Measurements from ENCODE around the gene EPB41L4A. TPM values are rescaled to one million over a fixed set of nuclear protein-coding genes. Genes with fewer than 3 reads are reported as not detected.

EPB41L4A gene
- total and polyA plus RNA-seq, 2 donors from 2014 or later: 10.2 to 39.0 TPM

DNA sequence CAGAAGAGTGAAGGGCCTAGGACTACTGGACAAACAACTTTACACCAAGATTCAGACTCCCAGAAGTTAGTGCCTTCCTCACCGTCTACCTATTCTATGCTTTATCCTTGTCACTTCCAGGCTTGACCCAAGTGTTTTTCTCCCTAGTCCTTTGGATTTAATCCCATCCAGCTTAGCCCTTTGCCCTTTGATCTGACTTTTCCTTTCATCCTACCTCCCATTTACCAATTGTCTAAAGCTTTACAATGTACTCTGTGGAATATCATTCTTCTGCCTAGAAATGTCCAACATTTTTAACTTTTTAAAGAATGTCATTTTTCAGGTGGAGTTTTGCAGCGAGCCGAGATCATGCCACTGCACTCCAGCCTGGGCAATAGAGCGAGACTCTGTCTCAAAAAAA is 292.1 kb downstream of the EPB41L4A start:
- no peaks in the 10 kb centered on the region for H3K27me3 ChIP-seq (ENCODE audit: control insufficient read depth, insufficient read depth, low read length)
- no peak for TF ChIP-seq CTCF (IDR thresholded peaks at IDR 0.05; ENCODE audit: borderline replicate concordance, extremely low read depth, insufficient read depth)
- no peaks in the 10 kb centered on the region for H3K36me3 ChIP-seq (ENCODE audit: control insufficient read depth in 2 of 3, insufficient read depth in 3 of 3, low read length in 3 of 3)
- FAIRE-seq (no peak), DNase-seq (no peak)
- no peak overlapping the region for H3K4me3 ChIP-seq (ENCODE audit: low read length in 3 of 3)
- intact Hi-C loops (cut with DNase I): no loop called here
- H3K9ac ChIP-seq (ENCODE audit: low read length in 3 of 3): no peak overlapping the region
- H3K9me3 ChIP-seq (ENCODE audit: control insufficient read depth in 2 of 3, insufficient read depth in 1 of 3, low read length in 3 of 3): no peaks in the 10 kb centered on the region
- H3K27ac ChIP-seq (ENCODE audit: low read depth in 2 of 2, low read length in 2 of 2): no peak overlapping the region
- no peaks in the 10 kb centered on the region for H3K4me1 ChIP-seq (ENCODE audit: control insufficient read depth in 2 of 3, insufficient read depth in 2 of 3, low read depth in 1 of 3, low read length in 3 of 3)

DNA sequence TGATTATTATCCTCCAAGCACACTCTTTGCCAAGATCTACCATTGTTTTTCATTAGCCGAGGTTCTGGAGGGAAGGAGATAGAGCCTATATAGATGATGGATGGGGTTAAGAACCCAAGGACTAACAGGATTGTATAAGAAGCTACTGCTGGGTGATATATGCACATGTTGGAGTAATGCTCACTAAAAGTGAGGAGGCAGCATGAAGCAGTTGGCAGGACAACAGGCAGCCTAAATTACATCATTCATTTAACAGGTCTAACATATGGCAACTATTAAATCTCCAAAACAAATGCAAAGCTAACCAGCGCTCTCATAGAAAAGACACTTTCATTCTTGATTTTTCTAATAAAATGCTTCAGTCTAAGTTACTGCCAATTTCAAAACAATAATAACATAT is 293.2 kb downstream of the EPB41L4A start:
- no peak for TF ChIP-seq CTCF (IDR thresholded peaks at IDR 0.05; ENCODE audit: borderline replicate concordance, extremely low read depth, insufficient read depth)
- H3K4me3 ChIP-seq (ENCODE audit: low read length in 3 of 3): no peak overlapping the region
- DNase-seq (no peak), FAIRE-seq (no peak)
- no peaks in the 10 kb centered on the region for H3K27me3 ChIP-seq (ENCODE audit: control insufficient read depth, insufficient read depth, low read length)
- intact Hi-C loops (cut with DNase I): no loop called here
- H3K27ac ChIP-seq (ENCODE audit: low read depth in 2 of 2, low read length in 2 of 2): no peak overlapping the region
- H3K9ac ChIP-seq (ENCODE audit: low read length in 3 of 3): no peak overlapping the region
- H3K9me3 ChIP-seq (ENCODE audit: control insufficient read depth in 2 of 3, insufficient read depth in 1 of 3, low read length in 3 of 3): no peaks in the 10 kb centered on the region
- no peaks in the 10 kb centered on the region for H3K36me3 ChIP-seq (ENCODE audit: control insufficient read depth in 2 of 3, insufficient read depth in 3 of 3, low read length in 3 of 3)
- no peaks in the 10 kb centered on the region for H3K4me1 ChIP-seq (ENCODE audit: control insufficient read depth in 2 of 3, insufficient read depth in 2 of 3, low read depth in 1 of 3, low read length in 3 of 3)

GRCh38 chr5:112124788-112125187 is 294.3 kb downstream of the EPB41L4A start:
- no peak overlapping the region for H3K9ac ChIP-seq (ENCODE audit: low read length in 3 of 3)
- FAIRE-seq: no peak
- H3K27me3 ChIP-seq (ENCODE audit: control insufficient read depth, insufficient read depth, low read length): no peaks in the 10 kb centered on the region
- no peaks in the 10 kb centered on the region for H3K36me3 ChIP-seq (ENCODE audit: control insufficient read depth in 2 of 3, insufficient read depth in 3 of 3, low read length in 3 of 3)
- H3K27ac ChIP-seq (ENCODE audit: low read depth in 2 of 2, low read length in 2 of 2): no peak overlapping the region
- TF ChIP-seq CTCF (IDR thresholded peaks at IDR 0.05; ENCODE audit: borderline replicate concordance, extremely low read depth, insufficient read depth): no peak
- H3K4me1 ChIP-seq (ENCODE audit: control insufficient read depth in 2 of 3, insufficient read depth in 2 of 3, low read depth in 1 of 3, low read length in 3 of 3): no peaks in the 10 kb centered on the region
- intact Hi-C loops (cut with DNase I): no loop called here
- H3K9me3 ChIP-seq (ENCODE audit: control insufficient read depth in 2 of 3, insufficient read depth in 1 of 3, low read length in 3 of 3): no peaks in the 10 kb centered on the region
- no peak for DNase-seq
- no peak overlapping the region for H3K4me3 ChIP-seq (ENCODE audit: low read length in 3 of 3)

DNA sequence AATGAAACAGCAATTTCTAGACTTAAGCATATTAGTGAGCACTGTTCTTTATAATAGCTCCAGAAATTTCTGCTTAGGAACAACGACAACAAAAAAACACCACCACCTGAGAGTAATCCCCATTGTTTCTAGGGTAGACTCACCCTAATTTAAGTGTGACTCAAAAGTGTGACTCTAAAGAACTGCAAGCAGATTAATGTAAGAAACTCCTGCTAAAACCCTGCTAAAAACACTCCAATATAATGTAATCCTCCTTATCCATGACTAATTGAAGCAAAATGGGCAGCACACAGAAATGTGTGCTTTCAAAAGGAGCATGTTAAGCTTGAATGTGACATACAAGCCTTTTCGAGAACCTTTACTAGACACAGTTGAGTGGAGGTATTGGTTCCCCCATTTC is 296.0 kb downstream of the EPB41L4A start:
- Histone ChIP-seq H3K9me3 (ENCODE audit: control insufficient read depth in 2 of 3, insufficient read depth in 1 of 3, low read length in 3 of 3) (no peaks in the 10 kb centered on the region), H3K4me1 (ENCODE audit: control insufficient read depth in 2 of 3, insufficient read depth in 2 of 3, low read depth in 1 of 3, low read length in 3 of 3) (no peaks in the 10 kb centered on the region), H3K9ac (ENCODE audit: low read length in 3 of 3) (no peak overlapping the region), H3K36me3 (ENCODE audit: control insufficient read depth in 2 of 3, insufficient read depth in 3 of 3, low read length in 3 of 3) (no peaks in the 10 kb centered on the region), H3K4me3 (ENCODE audit: low read length in 3 of 3) (no peak overlapping the region), H3K27ac (ENCODE audit: low read depth in 2 of 2, low read length in 2 of 2) (no peak overlapping the region), H3K27me3 (ENCODE audit: control insufficient read depth, insufficient read depth, low read length) (no peaks in the 10 kb centered on the region)
- intact Hi-C loops (cut with DNase I): no loop called here
- no peak for FAIRE-seq
- no peak for TF ChIP-seq CTCF (IDR thresholded peaks at IDR 0.05; ENCODE audit: borderline replicate concordance, extremely low read depth, insufficient read depth)
- DNase-seq: no peak
